HEK293 (cell line): ENCODE data around the gene INPP5A.

Source experiments
- ZBTB20 ChIP-seq: fragments of 450-650 bp; formaldehyde crosslinking; IDR thresholded peaks from 2 replicates; pipeline ENCODE4 v1.5.1; 2016; ENCODE audit warnings: missing biosample characterization, missing genetic modification characterization
- ZNF10 ChIP-seq: fragments of 450-650 bp; formaldehyde crosslinking; IDR thresholded peaks from 2 replicates; pipeline ENCODE4 v1.5.1; 2017; ENCODE audit warnings: missing biosample characterization, missing genetic modification characterization

DNA sequence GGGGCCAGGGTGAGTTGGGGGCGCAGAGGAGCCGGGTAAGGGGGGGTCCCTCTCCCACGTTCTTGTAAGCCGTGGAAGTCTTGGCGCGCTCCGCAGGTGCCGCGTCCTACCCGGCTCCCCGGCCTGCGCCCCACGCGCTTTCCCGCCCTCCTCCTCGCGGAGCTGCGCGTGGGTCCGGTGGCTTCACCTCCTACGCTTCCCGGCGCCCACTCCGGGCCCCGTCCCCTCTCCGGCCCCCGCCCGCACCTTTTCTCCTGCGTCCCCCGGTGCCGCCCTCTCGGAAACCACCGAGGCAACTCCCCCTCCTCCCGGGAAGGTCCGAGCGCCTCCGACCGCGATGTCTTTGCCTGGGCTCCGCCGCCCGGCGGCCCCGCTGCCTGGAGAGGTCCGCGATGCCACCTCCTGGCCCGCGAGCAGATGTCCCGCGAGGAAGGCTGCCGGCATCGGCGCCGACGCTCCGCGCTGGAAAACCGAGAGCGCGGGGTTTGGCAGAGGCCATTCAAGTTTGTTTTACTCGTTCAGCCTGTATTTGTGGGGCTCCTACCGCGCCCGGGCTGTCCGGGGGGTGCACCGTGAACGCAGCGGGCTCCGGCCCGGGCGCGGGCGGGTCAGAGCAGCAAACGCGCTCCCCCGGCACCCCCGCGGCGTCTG, 250.7 kb downstream of the INPP5A start:
- TF ChIP-seq ZBTB20 (tag by site-specific recombination) (no peak), ZNF10 (no peak)
